Measurements from ENCODE around the gene PHF14. TPM values are rescaled to one million over a fixed set of nuclear protein-coding genes. Genes with fewer than 3 reads are reported as not detected.

The PHF14 gene
- polyA plus RNA-seq, 1 donor from 2014 or later, result 139 TPM

- Histone ChIP-seq H3K27me3 (ENCODE audit: insufficient read depth, low read depth, low read length) (no peaks in the 10 kb centered on the region), H3K9me3 (ENCODE audit: low read length) (no peaks in the 10 kb centered on the region), H3K36me3 (ENCODE audit: insufficient read depth, low read length) (no peaks in the 10 kb centered on the region), H3K27ac (ENCODE audit: low read length) (no peak overlapping the region), H3K9me2 (ENCODE audit: insufficient read depth, low read length) (no peaks in the 10 kb centered on the region), H2AFZ (ENCODE audit: low read depth, low read length) (no peak overlapping the region), H3K4me2 (ENCODE audit: low read length) (no peak overlapping the region), H3K79me2 (replicated peaks; ENCODE audit: insufficient read depth, low read length) (no peaks in the 10 kb centered on the region), H4K20me1 (ENCODE audit: insufficient read depth) (no peaks in the 10 kb centered on the region), H3K4me3 (ENCODE audit: low read length) (no peak overlapping the region), H3K9ac (ENCODE audit: low read length) (no peak overlapping the region), H3F3A (ENCODE audit: insufficient read depth, low read length, poor library complexity, severe bottlenecking) (no peaks in the 10 kb centered on the region)
- TF ChIP-seq RAD21 (conservative IDR thresholded peaks at IDR 0.05) (no peak), MXI1 (conservative IDR thresholded peaks at IDR 0.05; ENCODE audit: poor library complexity, severe bottlenecking) (no peak), EP300 (conservative IDR thresholded peaks at IDR 0.05; ENCODE audit: poor library complexity, severe bottlenecking) (no peak), SMC3 (conservative IDR thresholded peaks at IDR 0.05; ENCODE audit: poor library complexity) (no peak), REST (IDR thresholded peaks at IDR 0.05; ENCODE audit: borderline replicate concordance) (no peak), EZH2 (IDR thresholded peaks at IDR 0.05; ENCODE audit: borderline replicate concordance, insufficient read depth, low read length, poor library complexity, severe bottlenecking) (no peak), POLR2AphosphoS5 (IDR thresholded peaks at IDR 0.05) (no peak), TAF1 (IDR thresholded peaks at IDR 0.05; ENCODE audit: low read depth) (no peak)
- TF ChIP-seq, protein P1, sequence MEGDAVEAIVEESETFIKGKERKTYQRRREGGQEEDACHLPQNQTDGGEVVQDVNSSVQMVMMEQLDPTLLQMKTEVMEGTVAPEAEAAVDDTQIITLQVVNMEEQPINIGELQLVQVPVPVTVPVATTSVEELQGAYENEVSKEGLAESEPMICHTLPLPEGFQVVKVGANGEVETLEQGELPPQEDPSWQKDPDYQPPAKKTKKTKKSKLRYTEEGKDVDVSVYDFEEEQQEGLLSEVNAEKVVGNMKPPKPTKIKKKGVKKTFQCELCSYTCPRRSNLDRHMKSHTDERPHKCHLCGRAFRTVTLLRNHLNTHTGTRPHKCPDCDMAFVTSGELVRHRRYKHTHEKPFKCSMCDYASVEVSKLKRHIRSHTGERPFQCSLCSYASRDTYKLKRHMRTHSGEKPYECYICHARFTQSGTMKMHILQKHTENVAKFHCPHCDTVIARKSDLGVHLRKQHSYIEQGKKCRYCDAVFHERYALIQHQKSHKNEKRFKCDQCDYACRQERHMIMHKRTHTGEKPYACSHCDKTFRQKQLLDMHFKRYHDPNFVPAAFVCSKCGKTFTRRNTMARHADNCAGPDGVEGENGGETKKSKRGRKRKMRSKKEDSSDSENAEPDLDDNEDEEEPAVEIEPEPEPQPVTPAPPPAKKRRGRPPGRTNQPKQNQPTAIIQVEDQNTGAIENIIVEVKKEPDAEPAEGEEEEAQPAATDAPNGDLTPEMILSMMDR (IDR thresholded peaks at IDR 0.05; ENCODE audit: poor library complexity, severe bottlenecking), result no peak
These were observed 220.8 kb downstream of the PHF14 start for GRCh38 chr7:11194492-11194891.

GRCh38 chr7:11195502-11195901 lies 221.8 kb downstream of the PHF14 start:
- H3K27me3 ChIP-seq (ENCODE audit: insufficient read depth, low read depth, low read length), result no peaks in the 10 kb centered on the region
- no peak overlapping the region for H3K4me3 ChIP-seq (ENCODE audit: low read length)
- H3K27ac ChIP-seq (ENCODE audit: low read length), result no peak overlapping the region
- no peaks in the 10 kb centered on the region for H3K9me2 ChIP-seq (ENCODE audit: insufficient read depth, low read length)
- no peak overlapping the region for H3K4me2 ChIP-seq (ENCODE audit: low read length)
- no peaks in the 10 kb centered on the region for H3K36me3 ChIP-seq (ENCODE audit: insufficient read depth, low read length)
- no peak overlapping the region for H3K9ac ChIP-seq (ENCODE audit: low read length)
- H3K79me2 ChIP-seq (replicated peaks; ENCODE audit: insufficient read depth, low read length), result no peaks in the 10 kb centered on the region
- H3F3A ChIP-seq (ENCODE audit: insufficient read depth, low read length, poor library complexity, severe bottlenecking), result no peaks in the 10 kb centered on the region
- H3K9me3 ChIP-seq (ENCODE audit: low read length), result no peaks in the 10 kb centered on the region
- no peaks in the 10 kb centered on the region for H4K20me1 ChIP-seq (ENCODE audit: insufficient read depth)
- TF ChIP-seq RAD21 (conservative IDR thresholded peaks at IDR 0.05) (no peak), MXI1 (conservative IDR thresholded peaks at IDR 0.05; ENCODE audit: poor library complexity, severe bottlenecking) (no peak), SMC3 (conservative IDR thresholded peaks at IDR 0.05; ENCODE audit: poor library complexity) (no peak), EP300 (conservative IDR thresholded peaks at IDR 0.05; ENCODE audit: poor library complexity, severe bottlenecking) (no peak), REST (IDR thresholded peaks at IDR 0.05; ENCODE audit: borderline replicate concordance) (no peak), TAF1 (IDR thresholded peaks at IDR 0.05; ENCODE audit: low read depth) (no peak), EZH2 (IDR thresholded peaks at IDR 0.05; ENCODE audit: borderline replicate concordance, insufficient read depth, low read length, poor library complexity, severe bottlenecking) (no peak), POLR2AphosphoS5 (IDR thresholded peaks at IDR 0.05) (no peak)
- TF ChIP-seq, protein P1 (IDR thresholded peaks at IDR 0.05; ENCODE audit: poor library complexity, severe bottlenecking), result no peak
- H2AFZ ChIP-seq (ENCODE audit: low read depth, low read length), result no peak overlapping the region
